ENCODE results near the gene SMARCA2. TPM values are rescaled to one million over a fixed set of nuclear protein-coding genes. Genes with fewer than 3 reads are reported as not detected.

Gene SMARCA2
- total RNA-seq, 2 donors from 2014 or later = 118 to 177 TPM

- no peak for TF ChIP-seq CTCF (IDR thresholded peaks at IDR 0.05)
Measured at GRCh38 chr9:2013743-2014475, 1.2 kb upstream of the SMARCA2 start.

GRCh38 chr9:2015581-2016407 is 647 bp downstream of the SMARCA2 start:
- ATAC-seq (ENCODE audit: insufficient number of reproducible peaks, low FRiP score, low read depth) (no peak), DNase-seq (ENCODE audit: low spot score) (peak; percentile 7)
- H3K4me1 ChIP-seq (ENCODE audit: control insufficient read depth in 1 of 2, low read depth in 2 of 2) = peaks cover 29 to 37% of the 10 kb centered on the region in 2 donors
- TF ChIP-seq CTCF (IDR thresholded peaks at IDR 0.05) = no peak
- no peaks in the 10 kb centered on the region for H3K9me3 ChIP-seq
- peak overlapping the region; percentile 94 for H3K4me3 ChIP-seq
- peak overlapping the region; percentile 96 to 99 for H3K27ac ChIP-seq
- H3K27me3 ChIP-seq (replicated peaks; ENCODE audit: insufficient read depth) = no peaks in the 10 kb centered on the region
- no peaks in the 10 kb centered on the region for H3K36me3 ChIP-seq

More at GRCh38 chr9:2013743-2014475, 1.2 kb upstream of the SMARCA2 start:
- Histone ChIP-seq H3K9me3 (no peaks in the 10 kb centered on the region), H3K4me1 (ENCODE audit: control insufficient read depth in 1 of 2, low read depth in 2 of 2) (peaks cover 11 to 18% of the 10 kb centered on the region in 2 donors), H3K4me3 (peak overlapping the region; percentile 94), H3K27me3 (replicated peaks; ENCODE audit: insufficient read depth) (no peaks in the 10 kb centered on the region), H3K36me3 (no peaks in the 10 kb centered on the region), H3K27ac (peak overlapping the region; percentile 77 to 99)
- no peak for ATAC-seq (ENCODE audit: insufficient number of reproducible peaks, low FRiP score, low read depth)
- no peak for DNase-seq (ENCODE audit: low spot score)

- ATAC-seq (ENCODE audit: insufficient number of reproducible peaks, low FRiP score, low read depth) (peak; percentile 33), DNase-seq (ENCODE audit: low spot score) (peak; percentile 39)
- Histone ChIP-seq H3K27ac (peak overlapping the region; percentile 96 to 99), H3K36me3 (no peaks in the 10 kb centered on the region), H3K4me3 (peak overlapping the region; percentile 94), H3K4me1 (ENCODE audit: control insufficient read depth in 1 of 2, low read depth in 2 of 2) (peaks cover 36 to 46% of the 10 kb centered on the region in 2 donors), H3K27me3 (replicated peaks; ENCODE audit: insufficient read depth) (no peaks in the 10 kb centered on the region), H3K9me3 (no peaks in the 10 kb centered on the region)
- no peak for TF ChIP-seq CTCF (IDR thresholded peaks at IDR 0.05)
Measured at GRCh38 chr9:2016408-2017330, 1.5 kb downstream of the SMARCA2 start.

- no peaks in the 10 kb centered on the region for H3K9me3 ChIP-seq
- peak; percentile 2 for ATAC-seq (ENCODE audit: insufficient number of reproducible peaks, low FRiP score, low read depth)
- H3K27ac ChIP-seq = peak overlapping the region; percentile 96 to 99
- no peaks in the 10 kb centered on the region for H3K27me3 ChIP-seq (replicated peaks; ENCODE audit: insufficient read depth)
- H3K4me3 ChIP-seq = peak overlapping the region; percentile 94
- H3K36me3 ChIP-seq = no peaks in the 10 kb centered on the region
- no peak for TF ChIP-seq CTCF (IDR thresholded peaks at IDR 0.05)
- peaks cover 42 to 54% of the 10 kb centered on the region in 2 donors for H3K4me1 ChIP-seq (ENCODE audit: control insufficient read depth in 1 of 2, low read depth in 2 of 2)
- peak; percentile 40 for DNase-seq (ENCODE audit: low spot score)
Measured at GRCh38 chr9:2017331-2018161, 2.4 kb downstream of the SMARCA2 start.
